Upper lobe of left lung (tissue), 4 donors: ENCODE results near the gene GORASP2.

Experiments used
- EP300 ChIP-seq, 4 donors: sonication (generic); formaldehyde crosslinking; IDR thresholded peaks; one replicate each; pipeline ENCODE4 v1.5.1; 2017; ENCODE audit warnings: antibody characterized with exemption in 4 of 4, control low read depth in 2 of 4
- POLR2A ChIP-seq, 4 donors: fragments of 450-650 bp; IDR thresholded peaks; one replicate each; pipeline ENCODE4 v1.5.1; 2016 to 2017; ENCODE audit warnings: antibody characterized with exemption in 4 of 4, mild to moderate bottlenecking in 2 of 4
- POLR2AphosphoS5 ChIP-seq, 2 donors: sonication (generic); formaldehyde crosslinking; IDR thresholded peaks; one replicate each; pipeline ENCODE4 v1.5.1; 2017; ENCODE audit warnings: antibody characterized with exemption in 2 of 2
- TF ChIP-seq, protein P1 (sequence below), 6 experiments: fragments of 450-650 bp in 4 of 6; fragments of 200-600 bp in 2 of 6; sonication (generic) in 2 of 6; IDR thresholded peaks; one replicate each; pipeline ENCODE4 v1.5.1; 2016 to 2019; ENCODE audit warnings: antibody characterized with exemption in 6 of 6

DNA sequence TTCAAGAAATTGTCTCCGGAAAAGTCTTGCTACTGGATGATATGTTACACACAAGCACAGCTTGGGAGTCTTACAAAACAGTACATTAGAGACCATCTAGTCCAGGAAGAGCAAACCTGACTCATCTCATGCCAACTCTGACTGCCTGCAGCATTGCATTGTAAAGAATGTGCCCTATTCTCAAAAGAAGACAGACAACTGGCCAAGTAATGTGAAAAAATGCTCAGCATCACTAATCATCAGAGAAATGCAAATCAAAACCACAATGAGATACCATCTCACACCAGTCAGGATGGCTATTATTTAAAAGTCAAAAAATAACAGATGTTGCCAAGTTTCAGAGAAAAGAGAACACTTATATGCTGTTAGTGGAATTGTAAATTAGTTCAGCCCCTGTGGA, 42.7 kb upstream of the GORASP2 start:
- TF ChIP-seq, protein P1, sequence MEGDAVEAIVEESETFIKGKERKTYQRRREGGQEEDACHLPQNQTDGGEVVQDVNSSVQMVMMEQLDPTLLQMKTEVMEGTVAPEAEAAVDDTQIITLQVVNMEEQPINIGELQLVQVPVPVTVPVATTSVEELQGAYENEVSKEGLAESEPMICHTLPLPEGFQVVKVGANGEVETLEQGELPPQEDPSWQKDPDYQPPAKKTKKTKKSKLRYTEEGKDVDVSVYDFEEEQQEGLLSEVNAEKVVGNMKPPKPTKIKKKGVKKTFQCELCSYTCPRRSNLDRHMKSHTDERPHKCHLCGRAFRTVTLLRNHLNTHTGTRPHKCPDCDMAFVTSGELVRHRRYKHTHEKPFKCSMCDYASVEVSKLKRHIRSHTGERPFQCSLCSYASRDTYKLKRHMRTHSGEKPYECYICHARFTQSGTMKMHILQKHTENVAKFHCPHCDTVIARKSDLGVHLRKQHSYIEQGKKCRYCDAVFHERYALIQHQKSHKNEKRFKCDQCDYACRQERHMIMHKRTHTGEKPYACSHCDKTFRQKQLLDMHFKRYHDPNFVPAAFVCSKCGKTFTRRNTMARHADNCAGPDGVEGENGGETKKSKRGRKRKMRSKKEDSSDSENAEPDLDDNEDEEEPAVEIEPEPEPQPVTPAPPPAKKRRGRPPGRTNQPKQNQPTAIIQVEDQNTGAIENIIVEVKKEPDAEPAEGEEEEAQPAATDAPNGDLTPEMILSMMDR (IDR thresholded peaks at IDR 0.05) = no peak
- TF ChIP-seq POLR2A (IDR thresholded peaks at IDR 0.05) = no peak
- no peak for TF ChIP-seq POLR2AphosphoS5 (IDR thresholded peaks at IDR 0.05)
- TF ChIP-seq EP300 (IDR thresholded peaks at IDR 0.05) = no peak
